HepG2 (cell line): ENCODE data around the gene REEP6. TPM values are rescaled to one million over a fixed set of nuclear protein-coding genes. Genes with fewer than 3 reads are reported as not detected.

ENCODE experiments used
- ATAC-seq: fragments of 200-7000 bp; cut with Tn5 transposase; 3 replicates; pipeline ENCODE4 v1.9.1; 2020; ENCODE audit warnings: mild to moderate bottlenecking, moderate library complexity
- BruUV-seq: library from RNA; stranded (reverse); fragments of 400-500 nt; replicated peaks from 2 replicates; lab custom pipeline; 2021; lab: Mats Ljungman, UMichigan
- CTCF ChIA-PET: fragments of 300-600 bp; formaldehyde crosslinking; extraction: SDS; loops from one replicate; lab custom pipeline; 2021; ENCODE audit warnings: low total read pairs, inconsistent platforms, low intra/inter-chr PET ratio; lab: Yijun Ruan, JAX
- POLR2A ChIA-PET: fragments of 350-600 bp; sonication (Branson Sonifier 250); formaldehyde crosslinking; loops from one replicate; lab custom pipeline; 2020; ENCODE audit warnings: antibody characterized with exemption, inconsistent platforms; lab: Yijun Ruan, JAX
- DNase-seq: peaks from one replicate; pipeline ENCODE4 v3.0.0-alpha.2; 2015; ENCODE audit warnings: low spot score
- FAIRE-seq: peaks from 3 replicates; lab custom pipeline; 2011; peaks lifted over from hg19 to GRCh38; lab: Jason Lieb, UNC
- H2AFZ ChIP-seq: one replicate; pipeline ENCODE4 v1.6.1; 2011; ENCODE audit warnings: low read length, inconsistent platforms
- H3K27ac ChIP-seq: fragments of 300-600 bp; 3 replicates; pipeline ENCODE4 v1.8.0; 2011; ENCODE audit warnings: mixed run types, mild to moderate bottlenecking, mixed read lengths, low read length, inconsistent platforms; ENCODE audit not compliant: insufficient read depth; ENCODE audit errors: extremely low read length
- H3K27me3 ChIP-seq, 2 experiments: fragments of 200-600 bp in 1 of 2; 2 replicates in 1 of 2; 3 replicates in 1 of 2; pipeline versions ENCODE4 v1.6.0 to v1.8.0; 2011; ENCODE audit warnings: low read length in 2 of 2, mild to moderate bottlenecking in 2 of 2, moderate library complexity in 2 of 2, inconsistent platforms in 1 of 2; ENCODE audit not compliant: insufficient read depth in 2 of 2, control insufficient read depth in 1 of 2
- H3K36me3 ChIP-seq, 2 experiments: fragments of 200-600 bp in 1 of 2; replicated peaks in 1 of 2; 2 replicates in 1 of 2; 3 replicates in 1 of 2; pipeline versions ENCODE4 v1.5.1 to v1.8.0; 2011; ENCODE audit warnings: low read length in 2 of 2, inconsistent platforms in 1 of 2; ENCODE audit not compliant: insufficient read depth in 2 of 2, control insufficient read depth in 1 of 2
- H3K4me1 ChIP-seq: 2 replicates; pipeline ENCODE4 v1.5.1; 2012; ENCODE audit warnings: low read length, inconsistent platforms; ENCODE audit not compliant: insufficient read depth
- H3K4me2 ChIP-seq: 2 replicates; pipeline ENCODE4 v1.6.0; 2011; ENCODE audit warnings: low read depth, low read length, inconsistent platforms
- H3K4me3 ChIP-seq, 3 experiments: fragments of 200-600 bp in 1 of 3; sonication (generic), shearing (Covaris generic) in 1 of 3; replicated peaks in 1 of 3; 2 replicates each; pipeline ENCODE4 v1.5.1; 2011 to 2016; ENCODE audit warnings: low read length in 3 of 3, inconsistent platforms in 2 of 3, low read depth in 2 of 3, mild to moderate bottlenecking in 2 of 3, control low read depth in 1 of 3, mixed read lengths in 1 of 3; ENCODE audit not compliant: insufficient read depth in 1 of 3
- H3K79me2 ChIP-seq: one replicate; pipeline ENCODE4 v1.6.1; 2011; ENCODE audit warnings: low read length, inconsistent platforms; ENCODE audit not compliant: insufficient read depth
- H3K9ac ChIP-seq: 2 replicates; pipeline ENCODE4 v1.6.0; 2011; ENCODE audit warnings: mild to moderate bottlenecking, low read depth, low read length, inconsistent platforms; ENCODE audit not compliant: insufficient read depth
- H3K9me3 ChIP-seq: 2 replicates; pipeline ENCODE4 v1.5.1; 2012; ENCODE audit warnings: mild to moderate bottlenecking, low read length
- H4K20me1 ChIP-seq: 2 replicates; pipeline ENCODE4 v1.6.0; 2011; ENCODE audit warnings: inconsistent platforms, mild to moderate bottlenecking, low read length, moderate library complexity; ENCODE audit not compliant: insufficient read depth
- FOXA3 ChIP-seq: IDR thresholded peaks from 2 replicates; pipeline ENCODE4 v1.6.1; 2016; ENCODE audit warnings: missing genetic modification reagents, missing compliant biosample characterization
- GRHL1 ChIP-seq: sonication (generic); formaldehyde crosslinking; conservative IDR thresholded peaks from 2 replicates; pipeline ENCODE4 v1.8.0; 2022; ENCODE audit warnings: missing genetic modification reagents
- MAFF ChIP-seq: IDR thresholded peaks from 2 replicates; pipeline ENCODE4 v1.6.1; 2011; ENCODE audit warnings: low read depth, low read length, improper control_type of control experiment
- MED1 ChIP-seq: sonication (generic); formaldehyde crosslinking; IDR thresholded peaks from 2 replicates; pipeline ENCODE4 v1.4.0; 2020; ENCODE audit warnings: missing genetic modification reagents
- MTF1 ChIP-seq: sonication (generic); formaldehyde crosslinking; IDR thresholded peaks from 2 replicates; pipeline ENCODE4 v1.5.0; 2020; ENCODE audit warnings: missing genetic modification reagents
- MYNN ChIP-seq: sonication (generic); formaldehyde crosslinking; IDR thresholded peaks from 2 replicates; pipeline ENCODE4 v1.4.0; 2020; ENCODE audit warnings: mild to moderate bottlenecking, low read depth, missing genetic modification reagents
- NFIB ChIP-seq: sonication (generic); formaldehyde crosslinking; IDR thresholded peaks from 2 replicates; pipeline ENCODE4 v1.9.0; 2021; ENCODE audit warnings: missing genetic modification reagents, mild to moderate bottlenecking, borderline replicate concordance
- REL ChIP-seq: sonication (generic); formaldehyde crosslinking; conservative IDR thresholded peaks from 2 replicates; pipeline ENCODE4 v1.8.0; 2022; ENCODE audit warnings: mild to moderate bottlenecking, missing genetic modification reagents, moderate library complexity
- TMF1 ChIP-seq: sonication (generic); formaldehyde crosslinking; IDR thresholded peaks from 2 replicates; pipeline ENCODE4 v1.8.1; 2022; ENCODE audit warnings: low read depth, missing genetic modification reagents
- ZNF75D ChIP-seq: sonication (generic); formaldehyde crosslinking; IDR thresholded peaks from 2 replicates; pipeline ENCODE4 v1.8.1; 2023; ENCODE audit warnings: missing genetic modification reagents, mild to moderate bottlenecking, borderline replicate concordance
- WGBS: methylation state at CpG from one replicate; pipeline ENCODE4 v1.1.6; 2017; ENCODE audit warnings: low lambda C conversion rate; 5-methylcytosine and 5-hydroxymethylcytosine counted together
- in situ Hi-C: cut with HindIII; loops from 2 replicates; pipeline ENCODE4 v1.10.0; 2017; ENCODE audit warnings: low pct_unique_long_range_greater_than_20kb; ENCODE audit not compliant: extremely low pct_ligation_motif_present
- intact Hi-C: fragments of 100-400 bp; cut with micrococcal nuclease; formaldehyde crosslinking; loops from one replicate; pipeline ENCODE4 v1.10.0; 2022; ENCODE audit not compliant: unreplicated experiment
- polyA plus RNA-seq, 8 experiments: library from polyadenylated mRNA; depleted of rRNA in 3 of 8; stranded (reverse) in 7 of 8; unstranded in 1 of 8; fragments of >200 nt; fragmentation: Illumina TruSeq in 4 of 8; extraction: Trizol in 4 of 8; gene quantifications; 2 replicates each; pipeline versions ENCODE4 v1.2.1 to v1.2.3, GENCODE V29; 2011 to 2016; ENCODE audit warnings: low read depth in 4 of 8, missing spikeins in 1 of 8, mixed read lengths in 1 of 8; ENCODE audit not compliant: insufficient read depth in 1 of 8
- total RNA-seq, 5 experiments: library from RNA; depleted of rRNA; stranded (reverse); fragments of >200 nt; fragmentation: Illumina TruSeq; extraction: Trizol; gene quantifications; 2 replicates each; pipeline ENCODE4 v1.2.3, GENCODE V29; 2016; ENCODE audit warnings: low read depth in 1 of 5
- TF ChIP-seq, protein P1 (sequence below): sonication (generic); formaldehyde crosslinking; IDR thresholded peaks from 2 replicates; pipeline ENCODE4 v1.5.0; 2020; ENCODE audit warnings: mild to moderate bottlenecking, missing genetic modification reagents
- TF ChIP-seq, protein P2 (sequence below): sonication (generic); formaldehyde crosslinking; IDR thresholded peaks from 2 replicates; pipeline ENCODE4 v1.9.0; 2022; ENCODE audit warnings: missing genetic modification reagents, mild to moderate bottlenecking, borderline replicate concordance
- TF ChIP-seq, protein P3 (sequence below): sonication (generic); formaldehyde crosslinking; IDR thresholded peaks from 2 replicates; pipeline ENCODE4 v1.8.1; 2023; ENCODE audit warnings: missing genetic modification reagents, inconsistent platforms, borderline replicate concordance
- TF ChIP-seq, protein P4 (sequence below): sonication (generic); formaldehyde crosslinking; conservative IDR thresholded peaks from 2 replicates; pipeline ENCODE4 v1.5.0; 2020; ENCODE audit warnings: missing genetic modification reagents

Gene REEP6
- total and polyA plus RNA-seq, 2 of the 13 experiments (the other 11 are each of a cell fraction or from before 2014, with no cell fraction given) = 10.0 to 28.8 TPM

DNA sequence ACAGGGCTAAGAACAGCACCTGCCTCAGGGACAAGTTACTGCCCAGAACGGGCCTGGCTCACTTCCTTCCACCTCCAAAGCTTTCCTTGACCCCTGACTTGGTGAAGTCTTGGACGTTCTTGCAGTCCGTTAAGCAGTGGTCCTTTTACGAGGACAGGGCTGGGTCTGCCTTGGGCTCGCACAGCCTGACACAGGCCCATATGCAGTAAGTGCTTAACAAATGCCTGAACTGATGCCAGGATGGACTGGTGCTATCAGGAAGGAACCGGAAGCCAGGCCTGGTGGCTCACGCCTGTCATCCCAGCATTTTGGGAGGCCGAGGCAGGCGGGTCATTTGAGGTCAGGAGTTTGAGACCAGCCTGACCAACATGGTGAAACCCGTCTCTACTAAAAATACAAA, 31.1 kb downstream of the REEP6 start:
- H3K36me3 ChIP-seq = no peaks in the 10 kb centered on the region
- WGBS = 18% methylated on average over 9 of the region's 10 CpGs
- intact Hi-C loops (no loop called here), in situ Hi-C loops (no loop called here)
- BruUV-seq = no TSS peak
- H3K79me2 ChIP-seq = no peaks in the 10 kb centered on the region
- H3K4me1 ChIP-seq = peaks cover 20% of the 10 kb centered on the region
- FAIRE-seq (no peak), DNase-seq (no peak), ATAC-seq (peak; percentile 16; the same call in 2 of the 3 replicates)
- CTCF ChIA-PET = no interaction called here
- H3K9ac ChIP-seq = no peak overlapping the region
- POLR2A ChIA-PET = interaction anchor here (0.7 kb wide), 1 partner anchor 29 kb away, joined by 3 read pairs; no protein-coding TSS in a partner anchor
- no peak overlapping the region for H3K4me3 ChIP-seq
- H4K20me1 ChIP-seq = no peaks in the 10 kb centered on the region
- no peak overlapping the region for H3K4me2 ChIP-seq
- H3K27ac ChIP-seq = no peak overlapping the region
- no peaks in the 10 kb centered on the region for H3K9me3 ChIP-seq
- H3K27me3 ChIP-seq = peaks cover 26 to 62% of the 10 kb centered on the region in 2 experiments
- H2AFZ ChIP-seq = no peak overlapping the region
- TF ChIP-seq MTF1 (CRISPR knock-in tag) = no peak
- TF ChIP-seq GRHL1 (CRISPR knock-in tag) = no peak
- TF ChIP-seq, protein P1, sequence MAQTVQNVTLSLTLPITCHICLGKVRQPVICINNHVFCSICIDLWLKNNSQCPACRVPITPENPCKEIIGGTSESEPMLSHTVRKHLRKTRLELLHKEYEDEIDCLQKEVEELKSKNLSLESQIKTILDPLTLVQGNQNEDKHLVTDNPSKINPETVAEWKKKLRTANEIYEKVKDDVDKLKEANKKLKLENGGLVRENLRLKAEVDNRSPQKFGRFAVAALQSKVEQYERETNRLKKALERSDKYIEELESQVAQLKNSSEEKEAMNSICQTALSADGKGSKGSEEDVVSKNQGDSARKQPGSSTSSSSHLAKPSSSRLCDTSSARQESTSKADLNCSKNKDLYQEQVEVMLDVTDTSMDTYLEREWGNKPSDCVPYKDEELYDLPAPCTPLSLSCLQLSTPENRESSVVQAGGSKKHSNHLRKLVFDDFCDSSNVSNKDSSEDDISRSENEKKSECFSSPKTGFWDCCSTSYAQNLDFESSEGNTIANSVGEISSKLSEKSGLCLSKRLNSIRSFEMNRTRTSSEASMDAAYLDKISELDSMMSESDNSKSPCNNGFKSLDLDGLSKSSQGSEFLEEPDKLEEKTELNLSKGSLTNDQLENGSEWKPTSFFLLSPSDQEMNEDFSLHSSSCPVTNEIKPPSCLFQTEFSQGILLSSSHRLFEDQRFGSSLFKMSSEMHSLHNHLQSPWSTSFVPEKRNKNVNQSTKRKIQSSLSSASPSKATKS (CRISPR knock-in tag) = no peak
- TF ChIP-seq ZNF75D (CRISPR knock-in tag) = no peak
- no peak for TF ChIP-seq NFIB (CRISPR knock-in tag)
- TF ChIP-seq, protein P2, sequence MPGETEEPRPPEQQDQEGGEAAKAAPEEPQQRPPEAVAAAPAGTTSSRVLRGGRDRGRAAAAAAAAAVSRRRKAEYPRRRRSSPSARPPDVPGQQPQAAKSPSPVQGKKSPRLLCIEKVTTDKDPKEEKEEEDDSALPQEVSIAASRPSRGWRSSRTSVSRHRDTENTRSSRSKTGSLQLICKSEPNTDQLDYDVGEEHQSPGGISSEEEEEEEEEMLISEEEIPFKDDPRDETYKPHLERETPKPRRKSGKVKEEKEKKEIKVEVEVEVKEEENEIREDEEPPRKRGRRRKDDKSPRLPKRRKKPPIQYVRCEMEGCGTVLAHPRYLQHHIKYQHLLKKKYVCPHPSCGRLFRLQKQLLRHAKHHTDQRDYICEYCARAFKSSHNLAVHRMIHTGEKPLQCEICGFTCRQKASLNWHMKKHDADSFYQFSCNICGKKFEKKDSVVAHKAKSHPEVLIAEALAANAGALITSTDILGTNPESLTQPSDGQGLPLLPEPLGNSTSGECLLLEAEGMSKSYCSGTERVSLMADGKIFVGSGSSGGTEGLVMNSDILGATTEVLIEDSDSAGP (CRISPR knock-in tag) = no peak
- no peak for TF ChIP-seq MED1
- TF ChIP-seq, protein P3, sequence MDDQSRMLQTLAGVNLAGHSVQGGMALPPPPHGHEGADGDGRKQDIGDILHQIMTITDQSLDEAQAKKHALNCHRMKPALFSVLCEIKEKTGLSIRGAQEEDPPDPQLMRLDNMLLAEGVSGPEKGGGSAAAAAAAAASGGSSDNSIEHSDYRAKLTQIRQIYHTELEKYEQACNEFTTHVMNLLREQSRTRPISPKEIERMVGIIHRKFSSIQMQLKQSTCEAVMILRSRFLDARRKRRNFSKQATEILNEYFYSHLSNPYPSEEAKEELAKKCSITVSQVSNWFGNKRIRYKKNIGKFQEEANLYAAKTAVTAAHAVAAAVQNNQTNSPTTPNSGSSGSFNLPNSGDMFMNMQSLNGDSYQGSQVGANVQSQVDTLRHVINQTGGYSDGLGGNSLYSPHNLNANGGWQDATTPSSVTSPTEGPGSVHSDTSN (CRISPR knock-in tag) = no peak
- TF ChIP-seq MYNN (CRISPR knock-in tag) = no peak
- TF ChIP-seq FOXA3 (CRISPR knock-in tag) = no peak
- no peak for TF ChIP-seq TMF1 (CRISPR knock-in tag)
- no peak for TF ChIP-seq MAFF
- TF ChIP-seq REL (CRISPR knock-in tag) = no peak
- TF ChIP-seq, protein P4, sequence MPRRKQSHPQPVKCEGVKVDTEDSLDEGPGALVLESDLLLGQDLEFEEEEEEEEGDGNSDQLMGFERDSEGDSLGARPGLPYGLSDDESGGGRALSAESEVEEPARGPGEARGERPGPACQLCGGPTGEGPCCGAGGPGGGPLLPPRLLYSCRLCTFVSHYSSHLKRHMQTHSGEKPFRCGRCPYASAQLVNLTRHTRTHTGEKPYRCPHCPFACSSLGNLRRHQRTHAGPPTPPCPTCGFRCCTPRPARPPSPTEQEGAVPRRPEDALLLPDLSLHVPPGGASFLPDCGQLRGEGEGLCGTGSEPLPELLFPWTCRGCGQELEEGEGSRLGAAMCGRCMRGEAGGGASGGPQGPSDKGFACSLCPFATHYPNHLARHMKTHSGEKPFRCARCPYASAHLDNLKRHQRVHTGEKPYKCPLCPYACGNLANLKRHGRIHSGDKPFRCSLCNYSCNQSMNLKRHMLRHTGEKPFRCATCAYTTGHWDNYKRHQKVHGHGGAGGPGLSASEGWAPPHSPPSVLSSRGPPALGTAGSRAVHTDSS (CRISPR knock-in tag) = no peak
